ENCODE data around the gene FGF5.

GRCh38 chr4:80294206-80294605 lies 27.7 kb downstream of the FGF5 start:
- TF ChIP-seq CTCF (IDR thresholded peaks at IDR 0.05): no peak
- no peak for TF ChIP-seq POLR2A (IDR thresholded peaks at IDR 0.05)

All from heart left ventricle (tissue), 13 donors.